ENCODE data around the gene RTEL1.
"Not testable (repeated sequence)": the region's sequence is repeated elsewhere in the genome, so short reads cannot be mapped to it uniquely, and the experiment has no call there.

RTEL1 gene

GRCh38 chr20:63657937-63658748 lies at the start of gene RTEL1:
TSS of gene RTEL1 (plus strand) at chr20:63658312. CDS start at chr20:63659403, 1,091 bp downstream.
- H3K4me3 ChIP-seq (ENCODE audit: low read depth, low read length) = peak within 1 kb of the TSS; percentile 81
- DNase-seq (ENCODE audit: low read depth) = peak; percentile 79
- no peak for TF ChIP-seq CTCF (IDR thresholded peaks at IDR 0.05; ENCODE audit: low read depth, low read length, missing control alignments)
- in situ Hi-C loops (cut with HindIII; ENCODE audit: low sequenced_read_pairs) = no loop called here

GRCh38 chr20:63610581-63611435 lies 47.3 kb upstream of the RTEL1 start:
- DNase-seq (ENCODE audit: low read depth) = no peak
- H3K4me3 ChIP-seq (ENCODE audit: low read depth, low read length) = no peak overlapping the region
- no peak for TF ChIP-seq CTCF (IDR thresholded peaks at IDR 0.05; ENCODE audit: low read depth, low read length, missing control alignments)
- in situ Hi-C loops (cut with HindIII; ENCODE audit: low sequenced_read_pairs) = no loop called here

GRCh38 chr20:63611646-63612045 lies 46.5 kb upstream of the RTEL1 start:
- no peak for TF ChIP-seq CTCF (IDR thresholded peaks at IDR 0.05; ENCODE audit: low read depth, low read length, missing control alignments)
- in situ Hi-C loops (cut with HindIII; ENCODE audit: low sequenced_read_pairs) = no loop called here
- H3K4me3 ChIP-seq (ENCODE audit: low read depth, low read length) = no peak overlapping the region
- no peak for DNase-seq (ENCODE audit: low read depth)

- no peak for DNase-seq (ENCODE audit: low read depth)
- no peak overlapping the region for H3K4me3 ChIP-seq (ENCODE audit: low read depth, low read length)
- no peak for TF ChIP-seq CTCF (IDR thresholded peaks at IDR 0.05; ENCODE audit: low read depth, low read length, missing control alignments)
- in situ Hi-C loops (cut with HindIII; ENCODE audit: low sequenced_read_pairs) = no loop called here
Observed at GRCh38 chr20:63612276-63612931, 45.7 kb upstream of the RTEL1 start.

- DNase-seq (ENCODE audit: low read depth); H3K4me3 ChIP-seq (ENCODE audit: low read depth, low read length); in situ Hi-C loops (cut with HindIII; ENCODE audit: low sequenced_read_pairs): not testable (repeated sequence)
- peak; percentile 28 for TF ChIP-seq CTCF (IDR thresholded peaks at IDR 0.05; ENCODE audit: low read depth, low read length, missing control alignments)
Observed at GRCh38 chr20:63613863-63614594, 44.1 kb upstream of the RTEL1 start.

All from astrocyte of the cerebellum (primary cell).